Esophagus muscularis mucosa (tissue), 3 donors: ENCODE results near the gene ZNF746.

Experiments used
- CTCF ChIP-seq, 3 experiments: fragments of 200-600 bp in 2 of 3; fragments of 450-650 bp in 1 of 3; sonication (generic) in 2 of 3; IDR thresholded peaks; one replicate each; pipeline ENCODE4 v1.5.1; 2017 to 2019; ENCODE audit warnings: antibody characterized with exemption in 3 of 3, mild to moderate bottlenecking in 2 of 3, moderate library complexity in 1 of 3
- POLR2A ChIP-seq: fragments of 450-650 bp; IDR thresholded peaks from one replicate; pipeline ENCODE4 v1.6.1; 2017; ENCODE audit warnings: antibody characterized with exemption, moderate library complexity, mild to moderate bottlenecking, low read depth
- POLR2AphosphoS5 ChIP-seq, 2 donors: sonication (generic); formaldehyde crosslinking; IDR thresholded peaks; one replicate each; pipeline ENCODE4 v1.6.1; 2017; ENCODE audit warnings: antibody characterized with exemption in 2 of 2

DNA sequence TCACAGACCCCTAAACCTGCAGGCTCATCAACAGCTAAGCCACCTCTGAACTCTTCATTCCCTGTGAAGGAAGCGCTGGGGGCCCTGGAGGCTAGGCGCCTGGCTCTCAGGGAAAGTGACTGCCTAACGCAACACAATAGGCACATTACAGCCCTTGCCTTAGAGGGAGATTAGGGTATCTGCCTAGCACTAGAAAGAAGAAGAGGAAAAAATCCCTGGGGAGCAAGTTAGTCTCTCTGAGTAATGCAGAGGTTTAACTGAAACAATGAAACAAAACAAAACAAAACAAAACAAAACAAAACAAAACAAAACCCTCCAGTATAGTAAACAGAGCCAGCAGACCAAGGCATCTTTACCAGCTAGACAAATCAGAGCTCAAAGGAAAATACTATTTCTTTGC lies 39.4 kb downstream of the ZNF746 start:
- TF ChIP-seq POLR2AphosphoS5 (IDR thresholded peaks at IDR 0.05) = no peak
- TF ChIP-seq CTCF (IDR thresholded peaks at IDR 0.05) = no peak
- no peak for TF ChIP-seq POLR2A
